Measurements from ENCODE around the gene EEF1B2.
"Not testable (repeated sequence)": the region's sequence is repeated elsewhere in the genome, so short reads cannot be mapped to it uniquely, and the experiment has no call there.

The EEF1B2 gene

DNA sequence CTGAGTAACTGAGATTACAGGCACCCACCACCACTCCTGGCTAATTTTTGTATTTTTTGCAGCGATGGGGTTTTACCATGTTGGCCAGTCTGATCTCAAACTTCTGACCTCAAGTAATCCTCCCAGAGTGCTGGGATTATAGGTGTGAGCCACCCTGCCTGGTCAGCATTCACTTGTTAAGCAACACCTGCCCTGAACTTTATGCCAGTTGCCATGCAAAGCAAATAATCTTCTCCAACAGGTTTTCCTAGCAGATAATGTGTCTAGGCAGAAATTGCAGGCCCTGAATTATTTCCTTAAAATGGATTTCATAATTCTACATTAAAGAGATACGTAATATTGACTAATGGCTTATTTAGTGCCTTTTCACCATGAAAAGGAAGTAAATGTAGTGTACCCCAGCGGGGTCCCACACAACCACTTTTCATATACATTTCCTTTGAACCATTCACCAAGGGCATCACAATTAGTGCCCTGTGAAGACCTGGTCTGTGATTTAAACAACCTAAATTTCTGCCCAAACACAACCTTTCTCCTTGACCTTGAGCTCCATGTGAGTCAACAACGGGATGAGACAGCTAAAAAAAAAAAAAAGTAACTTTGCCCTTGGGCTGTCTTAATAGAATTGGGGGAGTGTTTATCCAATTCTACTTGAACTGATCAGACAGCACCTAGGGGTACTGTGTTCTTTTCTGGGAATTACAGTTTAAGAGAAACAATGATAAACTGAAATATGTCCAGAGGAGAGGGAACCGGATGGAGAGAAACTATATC is 41.6 kb downstream of the EEF1B2 start:
- H3K27me3 ChIP-seq (ENCODE audit: insufficient read depth, low read length, poor library complexity): no peaks in the 10 kb centered on the region
- H3K4me1 ChIP-seq (ENCODE audit: control insufficient read depth, low read depth, low read length): no peaks in the 10 kb centered on the region
- no peak for DNase-seq
- no CpG with 5 or more reads among the region's 5 CpGs for WGBS (ENCODE audit: extremely low coverage, insufficient coverage, low lambda C conversion rate)
- no peak overlapping the region for H3K4me3 ChIP-seq (ENCODE audit: low read length)
- no peak overlapping the region for H4K5ac ChIP-seq (ENCODE audit: low read length)
- H2AK5ac ChIP-seq (ENCODE audit: low read length): no peak overlapping the region
- no peaks in the 10 kb centered on the region for H3K79me1 ChIP-seq (ENCODE audit: low read length)
- H3K56ac ChIP-seq (ENCODE audit: low read length): no peak overlapping the region
- H2BK5ac ChIP-seq (ENCODE audit: low read length): no peak overlapping the region
- H3K4ac ChIP-seq (ENCODE audit: low read depth, low read length): no peak overlapping the region
- no peak overlapping the region for H3K23ac ChIP-seq (ENCODE audit: low read length)
- no peak overlapping the region for H3K9ac ChIP-seq (ENCODE audit: low read length)
- no peak overlapping the region for H3K27ac ChIP-seq (ENCODE audit: low read depth, low read length)
- H4K8ac ChIP-seq (ENCODE audit: low read depth, low read length): no peak overlapping the region
- no peak overlapping the region for H2BK120ac ChIP-seq (ENCODE audit: low read depth, low read length)
- no peak overlapping the region for H3K4me2 ChIP-seq (ENCODE audit: low read length)
- H3K36me3 ChIP-seq (ENCODE audit: control insufficient read depth, insufficient read depth, low read length): no peaks in the 10 kb centered on the region
- no peaks in the 10 kb centered on the region for H3K79me2 ChIP-seq (ENCODE audit: control insufficient read depth, insufficient read depth, low read length)
- H3K18ac ChIP-seq (ENCODE audit: low read length): no peak overlapping the region
- no peak overlapping the region for H2BK15ac ChIP-seq (replicated peaks; ENCODE audit: low read depth)

DNA sequence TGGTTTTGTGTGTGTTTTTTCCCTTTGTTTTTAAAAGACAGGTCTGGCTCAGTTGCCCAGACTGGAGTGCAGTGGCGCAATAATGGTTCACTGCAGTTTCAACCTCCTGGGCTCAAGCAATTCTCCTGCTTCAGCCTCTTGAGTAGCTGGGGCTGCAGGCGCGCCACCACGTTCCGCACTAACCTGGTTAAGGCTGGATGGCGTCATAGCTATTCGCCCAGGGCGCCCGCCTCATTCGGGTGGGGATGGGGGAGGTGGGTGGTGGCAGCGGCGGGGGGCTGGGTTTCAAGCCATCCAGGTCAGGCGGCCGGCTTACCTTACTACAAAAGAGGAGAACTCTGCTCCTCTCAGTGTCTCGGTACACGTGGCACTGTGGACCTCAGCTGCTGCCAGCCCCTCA is 42.8 kb downstream of the EEF1B2 start:
- no CpG with 5 or more reads among the region's 16 CpGs for WGBS (ENCODE audit: extremely low coverage, insufficient coverage, low lambda C conversion rate)
- Histone ChIP-seq H2BK5ac (ENCODE audit: low read length) (no peak overlapping the region), H3K27ac (ENCODE audit: low read depth, low read length) (no peak overlapping the region), H3K4ac (ENCODE audit: low read depth, low read length) (no peak overlapping the region), H3K27me3 (ENCODE audit: insufficient read depth, low read length, poor library complexity) (no peaks in the 10 kb centered on the region), H2AK5ac (ENCODE audit: low read length) (no peak overlapping the region), H3K4me1 (ENCODE audit: control insufficient read depth, low read depth, low read length) (no peaks in the 10 kb centered on the region), H3K56ac (ENCODE audit: low read length) (no peak overlapping the region), H3K4me2 (ENCODE audit: low read length) (no peak overlapping the region), H3K79me1 (ENCODE audit: low read length) (no peaks in the 10 kb centered on the region), H3K9ac (ENCODE audit: low read length) (no peak overlapping the region), H4K5ac (ENCODE audit: low read length) (no peak overlapping the region), H3K23ac (ENCODE audit: low read length) (no peak overlapping the region), H3K4me3 (ENCODE audit: low read length) (no peak overlapping the region), H4K8ac (ENCODE audit: low read depth, low read length) (no peak overlapping the region), H3K36me3 (ENCODE audit: control insufficient read depth, insufficient read depth, low read length) (no peaks in the 10 kb centered on the region), H3K79me2 (ENCODE audit: control insufficient read depth, insufficient read depth, low read length) (no peaks in the 10 kb centered on the region), H2BK15ac (replicated peaks; ENCODE audit: low read depth) (no peak overlapping the region), H2BK120ac (ENCODE audit: low read depth, low read length) (no peak overlapping the region), H3K18ac (ENCODE audit: low read length) (no peak overlapping the region)
- no peak for DNase-seq

DNA sequence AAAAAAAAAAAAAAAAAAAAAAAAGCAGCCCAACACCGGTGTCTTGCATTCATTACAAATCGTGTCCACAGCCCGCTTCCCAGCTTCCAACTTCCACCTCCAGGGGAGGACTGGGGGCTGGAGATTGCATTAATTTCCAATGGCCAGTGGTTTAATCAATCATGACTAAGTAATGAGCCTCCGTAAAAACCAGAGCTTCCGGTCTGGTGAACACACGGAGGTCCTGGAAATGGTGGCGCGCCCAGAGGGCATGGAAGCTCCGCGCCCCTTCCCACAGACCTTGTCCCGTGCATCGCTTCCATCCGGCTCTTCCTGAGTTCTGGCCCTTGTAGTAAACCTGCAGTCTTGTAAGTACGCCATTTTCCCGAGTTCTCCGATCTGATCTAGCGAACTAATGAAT is 43.6 kb downstream of the EEF1B2 start:
- H3K9ac ChIP-seq (ENCODE audit: low read length): no peak overlapping the region
- no peak overlapping the region for H2BK5ac ChIP-seq (ENCODE audit: low read length)
- no peak overlapping the region for H3K4me3 ChIP-seq (ENCODE audit: low read length)
- no peak overlapping the region for H3K18ac ChIP-seq (ENCODE audit: low read length)
- no peak overlapping the region for H2BK15ac ChIP-seq (replicated peaks; ENCODE audit: low read depth)
- no peak overlapping the region for H3K27ac ChIP-seq (ENCODE audit: low read depth, low read length)
- no peak overlapping the region for H4K5ac ChIP-seq (ENCODE audit: low read length)
- H3K79me2 ChIP-seq (ENCODE audit: control insufficient read depth, insufficient read depth, low read length): no peaks in the 10 kb centered on the region
- H4K8ac ChIP-seq (ENCODE audit: low read depth, low read length): no peak overlapping the region
- WGBS (ENCODE audit: extremely low coverage, insufficient coverage, low lambda C conversion rate): no CpG with 5 or more reads among the region's 17 CpGs
- H3K4ac ChIP-seq (ENCODE audit: low read depth, low read length): no peak overlapping the region
- no peak overlapping the region for H2AK5ac ChIP-seq (ENCODE audit: low read length)
- H3K36me3 ChIP-seq (ENCODE audit: control insufficient read depth, insufficient read depth, low read length): no peaks in the 10 kb centered on the region
- no peak overlapping the region for H2BK120ac ChIP-seq (ENCODE audit: low read depth, low read length)
- no peak for DNase-seq
- no peaks in the 10 kb centered on the region for H3K27me3 ChIP-seq (ENCODE audit: insufficient read depth, low read length, poor library complexity)
- H3K4me1 ChIP-seq (ENCODE audit: control insufficient read depth, low read depth, low read length): no peaks in the 10 kb centered on the region
- H3K79me1 ChIP-seq (ENCODE audit: low read length): no peaks in the 10 kb centered on the region
- H3K23ac ChIP-seq (ENCODE audit: low read length): no peak overlapping the region
- no peak overlapping the region for H3K4me2 ChIP-seq (ENCODE audit: low read length)
- H3K56ac ChIP-seq (ENCODE audit: low read length): no peak overlapping the region

DNA sequence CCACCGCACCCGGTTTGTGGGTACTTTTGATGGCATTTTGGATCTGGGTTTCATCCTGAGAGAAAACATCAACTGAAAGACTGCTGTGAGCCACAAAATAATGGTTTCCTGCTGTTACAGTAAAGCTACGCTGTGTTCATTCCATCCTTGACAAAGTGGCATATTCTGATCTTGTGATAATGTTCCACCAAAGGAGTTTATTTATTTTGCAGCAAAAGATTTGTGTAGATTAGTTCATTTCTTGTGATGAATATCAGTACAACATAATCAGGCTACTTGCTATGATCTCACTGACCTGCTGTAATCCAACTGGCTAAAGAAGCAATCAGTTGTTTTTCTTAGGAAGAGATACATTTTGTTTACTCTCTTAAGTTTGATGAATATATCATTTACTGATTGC is 45.0 kb downstream of the EEF1B2 start:
- Histone ChIP-seq H3K79me1 (ENCODE audit: low read length) (no peaks in the 10 kb centered on the region), H2BK15ac (replicated peaks; ENCODE audit: low read depth) (no peak overlapping the region), H3K18ac (ENCODE audit: low read length) (no peak overlapping the region), H3K4me3 (ENCODE audit: low read length) (no peak overlapping the region), H4K8ac (ENCODE audit: low read depth, low read length) (no peak overlapping the region), H3K9ac (ENCODE audit: low read length) (no peak overlapping the region), H3K4me1 (ENCODE audit: control insufficient read depth, low read depth, low read length) (no peaks in the 10 kb centered on the region), H3K27me3 (ENCODE audit: insufficient read depth, low read length, poor library complexity) (no peaks in the 10 kb centered on the region), H2BK120ac (ENCODE audit: low read depth, low read length) (no peak overlapping the region), H3K79me2 (ENCODE audit: control insufficient read depth, insufficient read depth, low read length) (no peaks in the 10 kb centered on the region), H3K27ac (ENCODE audit: low read depth, low read length) (no peak overlapping the region), H3K23ac (ENCODE audit: low read length) (no peak overlapping the region), H3K4ac (ENCODE audit: low read depth, low read length) (no peak overlapping the region), H3K56ac (ENCODE audit: low read length) (no peak overlapping the region), H3K4me2 (ENCODE audit: low read length) (no peak overlapping the region), H4K5ac (ENCODE audit: low read length) (no peak overlapping the region), H3K36me3 (ENCODE audit: control insufficient read depth, insufficient read depth, low read length) (no peaks in the 10 kb centered on the region), H2AK5ac (ENCODE audit: low read length) (no peak overlapping the region), H2BK5ac (ENCODE audit: low read length) (no peak overlapping the region)
- no peak for DNase-seq
- no CpG with 5 or more reads among the region's 3 CpGs for WGBS (ENCODE audit: extremely low coverage, insufficient coverage, low lambda C conversion rate)

DNA sequence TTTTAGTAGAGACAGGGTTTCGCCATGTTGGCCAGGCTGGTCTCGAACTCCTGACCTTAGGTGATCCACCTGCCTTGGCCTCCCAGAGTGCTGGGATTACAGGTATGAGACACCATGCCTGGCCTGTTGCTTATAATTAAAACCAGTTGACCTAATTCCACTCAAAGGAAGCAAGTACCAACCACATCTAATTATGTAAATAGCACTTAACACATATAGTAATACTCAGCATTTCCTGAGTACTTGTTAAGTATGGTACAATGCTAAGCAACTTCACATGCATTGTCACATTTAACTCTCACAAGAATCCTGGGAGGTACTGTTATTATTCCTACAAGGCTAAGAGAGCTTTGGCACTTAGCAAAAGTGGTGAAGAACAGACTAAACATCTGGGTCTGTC is 47.6 kb downstream of the EEF1B2 start:
- not testable (repeated sequence) for H3K4ac ChIP-seq (ENCODE audit: low read depth, low read length); H2BK15ac ChIP-seq (replicated peaks; ENCODE audit: low read depth); H3K36me3 ChIP-seq (ENCODE audit: control insufficient read depth, insufficient read depth, low read length); H3K18ac ChIP-seq (ENCODE audit: low read length); H3K56ac ChIP-seq (ENCODE audit: low read length); H3K23ac ChIP-seq (ENCODE audit: low read length); H4K5ac ChIP-seq (ENCODE audit: low read length); H3K27ac ChIP-seq (ENCODE audit: low read depth, low read length); H3K4me2 ChIP-seq (ENCODE audit: low read length); H3K79me1 ChIP-seq (ENCODE audit: low read length); H3K79me2 ChIP-seq (ENCODE audit: control insufficient read depth, insufficient read depth, low read length); H3K9ac ChIP-seq (ENCODE audit: low read length); H3K4me3 ChIP-seq (ENCODE audit: low read length); H3K4me1 ChIP-seq (ENCODE audit: control insufficient read depth, low read depth, low read length); H3K27me3 ChIP-seq (ENCODE audit: insufficient read depth, low read length, poor library complexity); H4K8ac ChIP-seq (ENCODE audit: low read depth, low read length); H2AK5ac ChIP-seq (ENCODE audit: low read length); H2BK120ac ChIP-seq (ENCODE audit: low read depth, low read length); H2BK5ac ChIP-seq (ENCODE audit: low read length)
- no CpG with 5 or more reads among the region's 2 CpGs for WGBS (ENCODE audit: extremely low coverage, insufficient coverage, low lambda C conversion rate)
- peak; percentile 22 for DNase-seq

DNA sequence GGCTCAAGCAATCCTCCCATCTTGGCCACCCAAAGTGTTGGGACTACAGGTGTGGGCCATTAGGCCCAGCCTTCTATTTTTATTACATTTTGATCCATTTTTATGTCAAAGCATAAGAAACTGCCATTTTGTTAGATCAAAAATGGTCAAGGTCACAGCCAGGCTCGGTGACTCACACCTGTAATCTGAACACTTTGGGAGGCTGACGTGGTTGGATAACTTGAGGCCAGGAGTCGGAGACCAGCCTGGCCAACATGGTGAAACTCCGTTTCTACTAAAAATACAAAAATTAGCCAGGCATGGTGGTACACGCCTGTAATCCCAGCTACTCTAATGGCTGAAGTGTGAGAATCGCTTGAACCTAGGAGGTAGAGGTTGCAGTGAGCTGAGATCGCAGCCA is 49.2 kb downstream of the EEF1B2 start:
- no peak overlapping the region for H3K56ac ChIP-seq (ENCODE audit: low read length)
- peaks cover 5% of the 10 kb centered on the region for H3K4me1 ChIP-seq (ENCODE audit: control insufficient read depth, low read depth, low read length)
- no peak overlapping the region for H4K5ac ChIP-seq (ENCODE audit: low read length)
- H3K27me3 ChIP-seq (ENCODE audit: insufficient read depth, low read length, poor library complexity): no peaks in the 10 kb centered on the region
- no peaks in the 10 kb centered on the region for H3K36me3 ChIP-seq (ENCODE audit: control insufficient read depth, insufficient read depth, low read length)
- no peak overlapping the region for H3K23ac ChIP-seq (ENCODE audit: low read length)
- no peaks in the 10 kb centered on the region for H3K79me1 ChIP-seq (ENCODE audit: low read length)
- H3K27ac ChIP-seq (ENCODE audit: low read depth, low read length): no peak overlapping the region
- H3K79me2 ChIP-seq (ENCODE audit: control insufficient read depth, insufficient read depth, low read length): no peaks in the 10 kb centered on the region
- no peak overlapping the region for H2BK120ac ChIP-seq (ENCODE audit: low read depth, low read length)
- H3K4me3 ChIP-seq (ENCODE audit: low read length): no peak overlapping the region
- H4K8ac ChIP-seq (ENCODE audit: low read depth, low read length): no peak overlapping the region
- no CpG with 5 or more reads among the region's 7 CpGs for WGBS (ENCODE audit: extremely low coverage, insufficient coverage, low lambda C conversion rate)
- no peak for DNase-seq
- H3K18ac ChIP-seq (ENCODE audit: low read length): no peak overlapping the region
- H3K4me2 ChIP-seq (ENCODE audit: low read length): no peak overlapping the region
- no peak overlapping the region for H2AK5ac ChIP-seq (ENCODE audit: low read length)
- H3K9ac ChIP-seq (ENCODE audit: low read length): no peak overlapping the region
- no peak overlapping the region for H3K4ac ChIP-seq (ENCODE audit: low read depth, low read length)
- H2BK15ac ChIP-seq (replicated peaks; ENCODE audit: low read depth): no peak overlapping the region
- no peak overlapping the region for H2BK5ac ChIP-seq (ENCODE audit: low read length)

Data from mesendoderm (in vitro differentiated cells).